Liver (tissue), 9 donors: ENCODE measurements around the gene MMP20. TPM values are rescaled to one million over a fixed set of nuclear protein-coding genes. Genes with fewer than 3 reads are reported as not detected.

Experiments
- DNase-seq: peaks from one replicate; pipeline ENCODE4 v3.0.0-alpha.2; 2017; ENCODE audit warnings: low spot score
- H3K27ac ChIP-seq, 2 donors: one replicate each; pipeline ENCODE4 v1.7.0; 2013; ENCODE audit warnings: inconsistent platforms in 2 of 2, low read length in 2 of 2, control low read depth in 1 of 2, low read depth in 1 of 2, mild to moderate bottlenecking in 1 of 2
- H3K27me3 ChIP-seq, 4 donors: one replicate each; pipeline versions ENCODE4 v1.6.1 to v1.7.0; 2013; ENCODE audit warnings: low read length in 3 of 4, inconsistent platforms in 1 of 4, mild to moderate bottlenecking in 1 of 4, moderate library complexity in 1 of 4; ENCODE audit not compliant: control insufficient read depth in 4 of 4, insufficient read depth in 4 of 4
- H3K36me3 ChIP-seq, 4 donors: one replicate each; pipeline versions ENCODE4 v1.6.1 to v1.7.0; 2013; ENCODE audit warnings: low read length in 3 of 4, mild to moderate bottlenecking in 3 of 4, low read depth in 1 of 4, moderate library complexity in 1 of 4; ENCODE audit not compliant: control insufficient read depth in 4 of 4, insufficient read depth in 3 of 4
- H3K4me1 ChIP-seq, 4 donors: one replicate each; pipeline versions ENCODE4 v1.6.1 to v1.7.0; 2013; ENCODE audit warnings: low read length in 3 of 4, mild to moderate bottlenecking in 3 of 4, moderate library complexity in 1 of 4; ENCODE audit not compliant: control insufficient read depth in 4 of 4, insufficient read depth in 4 of 4
- H3K4me3 ChIP-seq, 3 donors: one replicate each; pipeline versions ENCODE4 v1.6.1 to v1.7.0; 2013; ENCODE audit warnings: low read length in 3 of 3, control low read depth in 1 of 3, low read depth in 1 of 3, mild to moderate bottlenecking in 1 of 3
- H3K9ac ChIP-seq, 2 donors: one replicate each; pipeline ENCODE4 v1.7.0; 2013; ENCODE audit warnings: low read length in 2 of 2, mild to moderate bottlenecking in 2 of 2, moderate library complexity in 2 of 2, control low read depth in 1 of 2, low read depth in 1 of 2
- H3K9me3 ChIP-seq, 4 donors: one replicate each; pipeline versions ENCODE4 v1.6.1 to v1.7.0; 2013; ENCODE audit warnings: low read length in 3 of 4; ENCODE audit not compliant: control insufficient read depth in 4 of 4
- EGR1 ChIP-seq, 2 donors: IDR thresholded peaks; 2 replicates each; pipeline ENCODE4 v1.6.1; 2016 to 2018; ENCODE audit warnings: antibody characterized with exemption in 2 of 2, low read depth in 2 of 2
- FOXA1 ChIP-seq: IDR thresholded peaks from 2 replicates; pipeline ENCODE4 v1.6.1; 2016; ENCODE audit warnings: antibody characterized with exemption
- FOXA2 ChIP-seq: IDR thresholded peaks from 2 replicates; pipeline ENCODE4 v1.6.1; 2016; ENCODE audit warnings: antibody characterized with exemption
- GABPA ChIP-seq, 2 donors: IDR thresholded peaks in 1 of 2; conservative IDR thresholded peaks in 1 of 2; 2 replicates each; pipeline ENCODE4 v1.6.1; 2016; ENCODE audit warnings: antibody characterized with exemption in 2 of 2, mild to moderate bottlenecking in 1 of 2, moderate library complexity in 1 of 2
- HNF4A ChIP-seq, 2 donors: conservative IDR thresholded peaks; 2 replicates each; pipeline ENCODE4 v1.6.1; 2016; ENCODE audit warnings: antibody characterized with exemption in 2 of 2, mild to moderate bottlenecking in 2 of 2
- HNF4G ChIP-seq: IDR thresholded peaks from 2 replicates; pipeline ENCODE4 v1.6.1; 2016; ENCODE audit warnings: antibody characterized with exemption
- JUND ChIP-seq, 2 donors: IDR thresholded peaks; 2 replicates each; pipeline ENCODE4 v1.6.1; 2016; ENCODE audit warnings: antibody characterized with exemption in 2 of 2
- NR2F2 ChIP-seq: IDR thresholded peaks from 2 replicates; pipeline ENCODE4 v1.6.1; 2016; ENCODE audit warnings: antibody characterized with exemption
- RAD21 ChIP-seq, 2 donors: IDR thresholded peaks; 2 replicates each; pipeline ENCODE4 v1.6.1; 2016; ENCODE audit warnings: antibody characterized with exemption in 2 of 2, mild to moderate bottlenecking in 2 of 2
- REST ChIP-seq: IDR thresholded peaks from 2 replicates; pipeline ENCODE4 v1.6.1; 2016; ENCODE audit warnings: antibody characterized with exemption, mild to moderate bottlenecking
- RXRA ChIP-seq, 2 donors: IDR thresholded peaks; 2 replicates each; pipeline ENCODE4 v1.6.1; 2017 to 2018; ENCODE audit warnings: antibody characterized with exemption in 2 of 2, mild to moderate bottlenecking in 1 of 2
- SP1 ChIP-seq: IDR thresholded peaks from 2 replicates; pipeline ENCODE4 v1.6.1; 2018; ENCODE audit warnings: antibody characterized with exemption, mild to moderate bottlenecking
- TAF1 ChIP-seq: conservative IDR thresholded peaks from 2 replicates; pipeline ENCODE4 v1.6.1; 2016; ENCODE audit warnings: antibody characterized with exemption, mild to moderate bottlenecking
- YY1 ChIP-seq: IDR thresholded peaks from 2 replicates; pipeline ENCODE4 v1.6.1; 2016; ENCODE audit warnings: antibody characterized with exemption, mild to moderate bottlenecking
- WGBS: extraction: QIAGEN DNeasy Blood & Tissue Kit; methylation state at CpG from one replicate; pipeline ENCODE4 v1.1.7; 2013; 5-methylcytosine and 5-hydroxymethylcytosine counted together
- polyA plus RNA-seq, 2 donors: library from polyadenylated mRNA; stranded (reverse) in 1 of 2; unstranded in 1 of 2; fragments of 200-250 nt in 1 of 2; fragments of >200 nt in 1 of 2; fragmentation: Nextera tagmentation in 1 of 2; extraction: Ambion mirVana in 1 of 2; gene quantifications; one replicate each; pipeline versions ENCODE4 v1.2.1 to v1.2.3, GENCODE V29; 2013 to 2015
- total RNA-seq, 2 donors: library from RNA; depleted of rRNA; stranded (reverse); fragments of >200 nt; gene quantifications; one replicate each; pipeline ENCODE4 v1.2.3, GENCODE V29; 2014
- TF ChIP-seq, protein P1 (sequence below): fragments of 150-350 bp; IDR thresholded peaks from 2 replicates; pipeline ENCODE4 v1.5.1; 2017; ENCODE audit warnings: improper control_type of control experiment, low read depth, low read length; ENCODE audit not compliant: missing input control
- TF ChIP-seq, protein P2 (sequence below): IDR thresholded peaks from 2 replicates; pipeline ENCODE4 v1.6.1; 2016; ENCODE audit warnings: antibody characterized with exemption
- TF ChIP-seq, protein P3 (sequence below): IDR thresholded peaks from 2 replicates; pipeline ENCODE4 v1.6.1; 2016; ENCODE audit warnings: antibody characterized with exemption
- donor health status: healthy.
- donor health status: healthy.
- donor health status: healthy.
- donor health status: healthy.
- donor health status: healthy.

Gene MMP20
- total and polyA plus RNA-seq, 4 donors = not detected

- no peaks in the 10 kb centered on the region for H3K9me3 ChIP-seq
- H3K9ac ChIP-seq = no peak overlapping the region
- H3K4me1 ChIP-seq = no peaks in the 10 kb centered on the region
- no peaks in the 10 kb centered on the region for H3K27me3 ChIP-seq
- H3K27ac ChIP-seq = no peak overlapping the region
- WGBS = 97% methylated on average over 2 of the region's 2 CpGs
- H3K4me3 ChIP-seq = no peak overlapping the region
- DNase-seq = no peak
- H3K36me3 ChIP-seq = no peaks in the 10 kb centered on the region
- TF ChIP-seq RXRA (IDR thresholded peaks at IDR 0.05) = no peak
- TF ChIP-seq TAF1 = no peak
- TF ChIP-seq EGR1 (IDR thresholded peaks at IDR 0.05; ENCODE audit: low read depth in 2 of 2) = no peak
- no peak for TF ChIP-seq SP1
- TF ChIP-seq RAD21 (IDR thresholded peaks at IDR 0.05) = no peak
- TF ChIP-seq, protein P1, sequence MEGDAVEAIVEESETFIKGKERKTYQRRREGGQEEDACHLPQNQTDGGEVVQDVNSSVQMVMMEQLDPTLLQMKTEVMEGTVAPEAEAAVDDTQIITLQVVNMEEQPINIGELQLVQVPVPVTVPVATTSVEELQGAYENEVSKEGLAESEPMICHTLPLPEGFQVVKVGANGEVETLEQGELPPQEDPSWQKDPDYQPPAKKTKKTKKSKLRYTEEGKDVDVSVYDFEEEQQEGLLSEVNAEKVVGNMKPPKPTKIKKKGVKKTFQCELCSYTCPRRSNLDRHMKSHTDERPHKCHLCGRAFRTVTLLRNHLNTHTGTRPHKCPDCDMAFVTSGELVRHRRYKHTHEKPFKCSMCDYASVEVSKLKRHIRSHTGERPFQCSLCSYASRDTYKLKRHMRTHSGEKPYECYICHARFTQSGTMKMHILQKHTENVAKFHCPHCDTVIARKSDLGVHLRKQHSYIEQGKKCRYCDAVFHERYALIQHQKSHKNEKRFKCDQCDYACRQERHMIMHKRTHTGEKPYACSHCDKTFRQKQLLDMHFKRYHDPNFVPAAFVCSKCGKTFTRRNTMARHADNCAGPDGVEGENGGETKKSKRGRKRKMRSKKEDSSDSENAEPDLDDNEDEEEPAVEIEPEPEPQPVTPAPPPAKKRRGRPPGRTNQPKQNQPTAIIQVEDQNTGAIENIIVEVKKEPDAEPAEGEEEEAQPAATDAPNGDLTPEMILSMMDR = no peak
- no peak for TF ChIP-seq FOXA2
- TF ChIP-seq HNF4G = no peak
- no peak for TF ChIP-seq REST
- TF ChIP-seq GABPA (IDR thresholded peaks at IDR 0.05 in 1 of 2, conservative IDR thresholded peaks at IDR 0.05 in 1 of 2) = no peak
- no peak for TF ChIP-seq YY1
- TF ChIP-seq, protein P2, sequence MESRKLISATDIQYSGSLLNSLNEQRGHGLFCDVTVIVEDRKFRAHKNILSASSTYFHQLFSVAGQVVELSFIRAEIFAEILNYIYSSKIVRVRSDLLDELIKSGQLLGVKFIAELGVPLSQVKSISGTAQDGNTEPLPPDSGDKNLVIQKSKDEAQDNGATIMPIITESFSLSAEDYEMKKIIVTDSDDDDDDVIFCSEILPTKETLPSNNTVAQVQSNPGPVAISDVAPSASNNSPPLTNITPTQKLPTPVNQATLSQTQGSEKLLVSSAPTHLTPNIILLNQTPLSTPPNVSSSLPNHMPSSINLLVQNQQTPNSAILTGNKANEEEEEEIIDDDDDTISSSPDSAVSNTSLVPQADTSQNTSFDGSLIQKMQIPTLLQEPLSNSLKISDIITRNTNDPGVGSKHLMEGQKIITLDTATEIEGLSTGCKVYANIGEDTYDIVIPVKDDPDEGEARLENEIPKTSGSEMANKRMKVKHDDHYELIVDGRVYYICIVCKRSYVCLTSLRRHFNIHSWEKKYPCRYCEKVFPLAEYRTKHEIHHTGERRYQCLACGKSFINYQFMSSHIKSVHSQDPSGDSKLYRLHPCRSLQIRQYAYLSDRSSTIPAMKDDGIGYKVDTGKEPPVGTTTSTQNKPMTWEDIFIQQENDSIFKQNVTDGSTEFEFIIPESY = no peak
- no peak for TF ChIP-seq HNF4A (conservative IDR thresholded peaks at IDR 0.05)
Observed at GRCh38 chr11:102583141-102583873, 41.8 kb downstream of the MMP20 start.

- no peak overlapping the region for H3K27ac ChIP-seq
- H3K9ac ChIP-seq = no peak overlapping the region
- no peaks in the 10 kb centered on the region for H3K27me3 ChIP-seq
- DNase-seq = no peak
- TF ChIP-seq SP1 (no peak), HNF4G (no peak), FOXA1 (no peak), YY1 (no peak), NR2F2 (no peak), RXRA (IDR thresholded peaks at IDR 0.05) (no peak), JUND (IDR thresholded peaks at IDR 0.05) (no peak), EGR1 (IDR thresholded peaks at IDR 0.05; ENCODE audit: low read depth in 2 of 2) (no peak), TAF1 (no peak), RAD21 (IDR thresholded peaks at IDR 0.05) (no peak), GABPA (IDR thresholded peaks at IDR 0.05 in 1 of 2, conservative IDR thresholded peaks at IDR 0.05 in 1 of 2) (no peak)
- TF ChIP-seq, protein P1 = no peak
- TF ChIP-seq, protein P2 = no peak
- TF ChIP-seq, protein P3, sequence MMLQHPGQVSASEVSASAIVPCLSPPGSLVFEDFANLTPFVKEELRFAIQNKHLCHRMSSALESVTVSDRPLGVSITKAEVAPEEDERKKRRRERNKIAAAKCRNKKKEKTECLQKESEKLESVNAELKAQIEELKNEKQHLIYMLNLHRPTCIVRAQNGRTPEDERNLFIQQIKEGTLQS = no peak
- H3K36me3 ChIP-seq = no peaks in the 10 kb centered on the region
- no peaks in the 10 kb centered on the region for H3K9me3 ChIP-seq
- no peak overlapping the region for H3K4me3 ChIP-seq
- no peaks in the 10 kb centered on the region for H3K4me1 ChIP-seq
- WGBS = 69% methylated on average over 1 of the region's 1 CpG
Observed at GRCh38 chr11:102582140-102582539, 43.0 kb downstream of the MMP20 start.
